Measurements from ENCODE around the gene SEPSECS.

- no peak for TF ChIP-seq CTCF (IDR thresholded peaks at IDR 0.05)
- no peak for TF ChIP-seq POLR2A (IDR thresholded peaks at IDR 0.05)
Observed at GRCh38 chr4:25088093-25088952, 71.9 kb downstream of the SEPSECS start.
